Body of pancreas (tissue), 4 donors: Measurements from ENCODE around the gene PIANP. TPM values are rescaled to one million over a fixed set of nuclear protein-coding genes. Genes with fewer than 3 reads are reported as not detected.

Experiments used
- ATAC-seq: fragments of 150-250 bp; one replicate; pipeline ENCODE4 v1.9.1; 2016
- DNase-seq, 4 donors: peaks; one replicate each; pipeline ENCODE4 v3.0.0-alpha.2; 2019
- H3K27ac ChIP-seq, 4 donors: fragments of 200-600 bp; sonication (generic); 1 replicate in 3 of 4; 2 replicates in 1 of 4; pipeline versions ENCODE4 v1.5.1 to v1.6.1; 2016 to 2019; ENCODE audit warnings: mild to moderate bottlenecking in 1 of 4, mixed read lengths in 1 of 4, moderate library complexity in 1 of 4
- H3K27me3 ChIP-seq, 2 donors: fragments of 200-600 bp; sonication (generic); one replicate each; pipeline ENCODE4 v1.6.0; 2016; ENCODE audit warnings: mild to moderate bottlenecking in 1 of 2
- H3K36me3 ChIP-seq, 2 donors: fragments of 200-600 bp; sonication (generic); replicated peaks in 1 of 2; 2 replicates each; pipeline ENCODE4 v1.5.1; 2016; ENCODE audit warnings: low read depth in 2 of 2; ENCODE audit not compliant: insufficient read depth in 1 of 2
- H3K4me1 ChIP-seq: fragments of 200-600 bp; sonication (generic); one replicate; pipeline ENCODE4 v1.6.0; 2016
- H3K4me3 ChIP-seq, 2 donors: fragments of 200-600 bp; sonication (generic); 1 replicate in 1 of 2; 2 replicates in 1 of 2; pipeline ENCODE4 v1.5.1; 2016 to 2019
- H3K9me3 ChIP-seq, 3 donors: fragments of 200-600 bp; sonication (generic); 1 replicate in 2 of 3; 2 replicates in 1 of 3; pipeline ENCODE4 v1.5.1; 2016
- POLR2A ChIP-seq, 3 donors: fragments of 450-650 bp; IDR thresholded peaks; one replicate each; pipeline ENCODE4 v1.6.1; 2016; ENCODE audit warnings: antibody characterized with exemption in 3 of 3, mild to moderate bottlenecking in 2 of 3
- whole genome bisulfite sequencing, 2 donors: methylation state at CpG; one replicate each; pipeline ENCODE4 v1.1.5; 2017; 5-methylcytosine and 5-hydroxymethylcytosine counted together
- intact Hi-C: fragments of 100-400 bp; cut with DNase I; formaldehyde crosslinking; loops from one replicate; pipeline ENCODE4 v1.15.1; 2023
- total RNA-seq, 2 donors: library from RNA; depleted of rRNA; stranded (reverse); fragments of >200 nt; gene quantifications; one replicate each; pipeline ENCODE4 v1.1.0, GENCODE V29; 2016
- TF ChIP-seq, protein P1 (sequence below), 7 experiments: fragments of 450-650 bp in 4 of 7; fragments of 200-600 bp in 3 of 7; sonication (generic) in 3 of 7; IDR thresholded peaks; one replicate each; pipeline ENCODE4 v1.5.1; 2016 to 2019; ENCODE audit warnings: antibody characterized with exemption in 7 of 7

The PIANP gene
- total RNA-seq, 2 donors from 2014 or later = not detected

DNA sequence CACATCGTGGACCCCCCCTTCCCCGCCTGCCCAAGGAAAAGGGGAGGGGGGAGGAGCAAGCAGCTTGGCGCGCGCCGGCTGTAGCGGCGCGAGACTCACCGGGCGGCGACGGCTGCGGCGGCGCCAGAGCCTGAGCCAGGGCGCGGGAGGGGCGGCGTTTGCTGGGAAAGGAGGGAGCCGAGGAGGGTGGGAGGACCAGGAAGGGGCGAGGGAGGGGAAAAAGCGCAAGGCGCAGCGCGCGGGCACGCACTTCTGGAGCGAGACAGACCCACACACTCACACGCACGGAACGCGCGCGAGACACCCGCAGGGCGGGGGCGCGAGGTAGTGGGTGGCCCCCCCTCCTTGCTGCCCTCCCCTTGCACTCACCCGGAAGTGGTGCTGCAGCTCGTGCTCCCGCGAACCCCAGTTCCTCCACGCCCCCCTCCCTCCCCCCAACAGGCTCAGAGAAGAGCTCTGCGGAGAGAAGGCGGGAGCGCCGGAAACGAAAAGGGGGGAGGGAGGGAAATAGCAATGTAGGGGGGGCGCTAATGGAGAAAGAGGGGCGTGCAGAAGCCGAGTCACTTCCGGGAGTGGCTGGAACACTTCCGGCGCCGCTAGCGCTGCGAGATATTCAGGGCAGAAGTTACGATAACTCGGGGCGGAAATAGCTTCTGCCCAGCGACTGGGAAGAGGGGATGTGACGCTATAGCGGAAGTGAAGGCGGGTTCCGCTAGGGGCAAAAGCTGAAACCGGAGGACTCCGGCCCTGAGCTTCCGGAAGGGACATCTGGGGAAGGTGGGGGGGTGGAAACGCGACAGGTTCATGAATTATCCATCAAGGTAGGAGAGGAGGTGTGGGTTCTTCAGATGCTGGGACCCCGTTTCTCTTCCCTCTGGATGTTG, 11.4 kb downstream of the PIANP start, which contains the start of gene ZNF384:
Gene ZNF384, minus strand, starts transcription at position 377 of the 884 bp plus-strand sequence. CDS start 9,855 bp downstream, outside the sequence.
- WGBS, 2 donors = 0 to 1% methylated on average over 41 to 69 of the region's 72 CpGs
- H3K27ac ChIP-seq = peak within 1 kb of the TSS; percentile 93 to 96 (median 96)
- H3K4me3 ChIP-seq = peak within 1 kb of the TSS; percentile 69 to 99
- ATAC-seq = peak; percentile 92
- no peaks in the 10 kb centered on the region for H3K36me3 ChIP-seq
- TF ChIP-seq, protein P1, sequence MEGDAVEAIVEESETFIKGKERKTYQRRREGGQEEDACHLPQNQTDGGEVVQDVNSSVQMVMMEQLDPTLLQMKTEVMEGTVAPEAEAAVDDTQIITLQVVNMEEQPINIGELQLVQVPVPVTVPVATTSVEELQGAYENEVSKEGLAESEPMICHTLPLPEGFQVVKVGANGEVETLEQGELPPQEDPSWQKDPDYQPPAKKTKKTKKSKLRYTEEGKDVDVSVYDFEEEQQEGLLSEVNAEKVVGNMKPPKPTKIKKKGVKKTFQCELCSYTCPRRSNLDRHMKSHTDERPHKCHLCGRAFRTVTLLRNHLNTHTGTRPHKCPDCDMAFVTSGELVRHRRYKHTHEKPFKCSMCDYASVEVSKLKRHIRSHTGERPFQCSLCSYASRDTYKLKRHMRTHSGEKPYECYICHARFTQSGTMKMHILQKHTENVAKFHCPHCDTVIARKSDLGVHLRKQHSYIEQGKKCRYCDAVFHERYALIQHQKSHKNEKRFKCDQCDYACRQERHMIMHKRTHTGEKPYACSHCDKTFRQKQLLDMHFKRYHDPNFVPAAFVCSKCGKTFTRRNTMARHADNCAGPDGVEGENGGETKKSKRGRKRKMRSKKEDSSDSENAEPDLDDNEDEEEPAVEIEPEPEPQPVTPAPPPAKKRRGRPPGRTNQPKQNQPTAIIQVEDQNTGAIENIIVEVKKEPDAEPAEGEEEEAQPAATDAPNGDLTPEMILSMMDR (IDR thresholded peaks at IDR 0.05) = peak in 4 of 7 experiments; percentile 59 to 61 (median 60)
- peak; percentile 34 to 75 (median 67) for TF ChIP-seq POLR2A (IDR thresholded peaks at IDR 0.05)
- peak; percentile 97 to 98 (median 97) for DNase-seq
- H3K27me3 ChIP-seq = no peaks in the 10 kb centered on the region
- H3K4me1 ChIP-seq = peaks cover 32% of the 10 kb centered on the region
- intact Hi-C loops = no loop called here
- no peaks in the 10 kb centered on the region for H3K9me3 ChIP-seq

DNA sequence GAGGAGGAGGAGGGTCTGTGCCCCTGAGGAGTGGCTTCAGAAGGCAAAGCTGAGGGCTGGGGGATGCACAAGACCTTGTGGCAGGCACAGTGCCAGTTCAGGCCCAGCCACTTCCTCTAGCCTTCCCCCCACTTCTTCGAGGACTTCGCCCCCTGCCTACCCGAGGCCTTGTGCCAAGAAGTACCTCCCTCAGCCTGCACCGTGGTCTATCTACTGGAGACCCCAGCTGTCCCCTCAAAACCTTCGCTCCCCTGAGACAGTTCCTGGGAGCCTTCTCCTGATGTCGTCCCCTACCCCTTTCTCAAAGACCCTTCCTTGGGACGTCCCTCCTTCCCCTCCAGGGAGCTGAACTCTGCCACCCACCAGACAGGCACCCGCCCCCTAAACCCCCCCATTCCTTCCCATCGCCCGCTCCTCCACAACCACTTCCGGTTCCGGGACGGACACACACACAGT, 12.0 kb downstream of the PIANP start:
- intact Hi-C loops = no loop called here
- Histone ChIP-seq H3K36me3 (no peaks in the 10 kb centered on the region), H3K4me1 (peaks cover 32% of the 10 kb centered on the region), H3K27ac (peak overlapping the region; percentile 93 to 96 (median 96)), H3K27me3 (no peaks in the 10 kb centered on the region), H3K9me3 (no peaks in the 10 kb centered on the region), H3K4me3 (peak overlapping the region; percentile 69 to 99)
- WGBS, 2 donors = 0 to 3% methylated on average over 11 to 13 of the region's 13 CpGs
- no peak for ATAC-seq
- TF ChIP-seq, protein P1 (IDR thresholded peaks at IDR 0.05) = no peak
- TF ChIP-seq POLR2A (IDR thresholded peaks at IDR 0.05) = no peak
- peak; percentile 42 to 50 (median 48) for DNase-seq

DNA sequence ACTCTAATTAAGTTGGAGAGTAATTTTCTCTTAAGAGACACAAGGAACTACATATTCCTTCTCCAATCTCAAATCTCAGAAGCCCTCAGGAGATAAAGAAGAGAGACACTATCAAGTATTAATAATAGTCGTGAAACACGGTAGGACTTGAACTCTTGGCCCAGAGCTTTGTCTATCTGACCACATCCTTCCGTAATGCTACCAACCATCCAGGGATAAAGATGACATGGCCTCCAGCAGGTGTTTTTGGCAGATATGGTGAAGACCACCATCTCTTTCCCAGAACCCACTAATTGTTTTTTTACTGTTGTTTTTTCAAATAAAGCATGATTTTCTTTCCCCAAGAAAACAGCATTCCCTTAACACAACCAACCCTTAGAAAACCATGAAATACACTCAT, 14.8 kb downstream of the PIANP start:
- H3K27me3 ChIP-seq = no peaks in the 10 kb centered on the region
- no peak overlapping the region for H3K4me3 ChIP-seq
- H3K27ac ChIP-seq = no peak overlapping the region
- H3K9me3 ChIP-seq = no peaks in the 10 kb centered on the region
- H3K36me3 ChIP-seq = no peaks in the 10 kb centered on the region
- TF ChIP-seq, protein P1 (IDR thresholded peaks at IDR 0.05) = no peak
- TF ChIP-seq POLR2A (IDR thresholded peaks at IDR 0.05) = no peak
- intact Hi-C loops = no loop called here
- no peak for ATAC-seq
- WGBS, 2 donors = 69 to 79% methylated on average over 3 of the region's 3 CpGs
- no peak for DNase-seq
- H3K4me1 ChIP-seq = peaks cover 32% of the 10 kb centered on the region

DNA sequence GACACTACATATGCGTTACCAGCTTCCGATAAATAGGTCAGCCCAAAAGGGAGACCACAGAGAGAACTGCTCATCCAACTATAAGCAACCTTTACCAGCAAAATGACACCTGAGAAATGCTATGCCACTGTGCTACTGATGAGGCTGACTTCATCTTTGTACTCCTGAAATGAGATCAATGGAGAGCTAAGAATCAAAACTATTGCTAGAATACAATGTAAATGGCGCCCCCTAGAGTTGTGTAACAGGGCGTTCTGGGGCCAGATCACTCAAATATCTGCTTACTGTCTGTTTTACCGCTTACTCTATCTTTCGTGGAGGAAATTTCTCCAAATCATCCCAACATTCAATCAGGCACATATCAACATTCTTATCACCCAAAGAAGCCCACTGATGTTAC, 16.0 kb downstream of the PIANP start:
- intact Hi-C loops = no loop called here
- Histone ChIP-seq H3K27me3 (no peaks in the 10 kb centered on the region), H3K4me1 (peaks cover 23% of the 10 kb centered on the region), H3K36me3 (peaks cover 0 to under 1% of the 10 kb centered on the region in 2 donors), H3K9me3 (no peaks in the 10 kb centered on the region), H3K27ac (no peak overlapping the region), H3K4me3 (no peak overlapping the region)
- ATAC-seq (no peak), DNase-seq (peak in 2 of 4 donors; percentile 17 to 31)
- WGBS, 2 donors = 61 to 65% methylated on average over 6 of the region's 6 CpGs
- no peak for TF ChIP-seq POLR2A (IDR thresholded peaks at IDR 0.05)
- TF ChIP-seq, protein P1 (IDR thresholded peaks at IDR 0.05) = peak in 6 of 7 experiments; percentile 21 to 39 (median 34)
